BE2C (cell line): ENCODE measurements around the gene CRIM1.

ENCODE experiments used
- DNase-seq: peaks from one replicate; pipeline ENCODE4 v3.0.0-alpha.2; 2020
- H3K27me3 ChIP-seq: fragments of 250-450 bp; sonication (Bioruptor Pico); 2 replicates; pipeline ENCODE4 v1.5.1; 2020; ENCODE audit warnings: mild to moderate bottlenecking
- H3K36me3 ChIP-seq: fragments of 250-450 bp; sonication (Bioruptor Pico); 2 replicates; pipeline ENCODE4 v1.5.1; 2020; ENCODE audit warnings: mild to moderate bottlenecking
- H3K4me1 ChIP-seq: fragments of 250-450 bp; sonication (Bioruptor Pico); 2 replicates; pipeline ENCODE4 v1.5.1; 2020
- H3K4me3 ChIP-seq: 2 replicates; pipeline ENCODE4 v1.5.1; 2011; ENCODE audit warnings: low read depth, low read length
- H3K9me3 ChIP-seq: fragments of 250-450 bp; sonication (Bioruptor Pico); 2 replicates; pipeline ENCODE4 v1.5.1; 2020
- TF ChIP-seq, protein P1 (sequence below): IDR thresholded peaks from 2 replicates; pipeline ENCODE4 v1.5.1; 2012; ENCODE audit warnings: mild to moderate bottlenecking, low read depth, low read length

The CRIM1 gene

GRCh38 chr2:36393738-36394256 is 38.2 kb downstream of the CRIM1 start:
- no peak for DNase-seq
- H3K36me3 ChIP-seq, result no peaks in the 10 kb centered on the region
- TF ChIP-seq, protein P1, sequence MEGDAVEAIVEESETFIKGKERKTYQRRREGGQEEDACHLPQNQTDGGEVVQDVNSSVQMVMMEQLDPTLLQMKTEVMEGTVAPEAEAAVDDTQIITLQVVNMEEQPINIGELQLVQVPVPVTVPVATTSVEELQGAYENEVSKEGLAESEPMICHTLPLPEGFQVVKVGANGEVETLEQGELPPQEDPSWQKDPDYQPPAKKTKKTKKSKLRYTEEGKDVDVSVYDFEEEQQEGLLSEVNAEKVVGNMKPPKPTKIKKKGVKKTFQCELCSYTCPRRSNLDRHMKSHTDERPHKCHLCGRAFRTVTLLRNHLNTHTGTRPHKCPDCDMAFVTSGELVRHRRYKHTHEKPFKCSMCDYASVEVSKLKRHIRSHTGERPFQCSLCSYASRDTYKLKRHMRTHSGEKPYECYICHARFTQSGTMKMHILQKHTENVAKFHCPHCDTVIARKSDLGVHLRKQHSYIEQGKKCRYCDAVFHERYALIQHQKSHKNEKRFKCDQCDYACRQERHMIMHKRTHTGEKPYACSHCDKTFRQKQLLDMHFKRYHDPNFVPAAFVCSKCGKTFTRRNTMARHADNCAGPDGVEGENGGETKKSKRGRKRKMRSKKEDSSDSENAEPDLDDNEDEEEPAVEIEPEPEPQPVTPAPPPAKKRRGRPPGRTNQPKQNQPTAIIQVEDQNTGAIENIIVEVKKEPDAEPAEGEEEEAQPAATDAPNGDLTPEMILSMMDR, result no peak
- H3K27me3 ChIP-seq, result peaks cover 7% of the 10 kb centered on the region; the same call in 1 of the 2 replicates
- no peak overlapping the region for H3K4me3 ChIP-seq
- no peaks in the 10 kb centered on the region for H3K4me1 ChIP-seq
- no peaks in the 10 kb centered on the region for H3K9me3 ChIP-seq

- TF ChIP-seq, protein P1, result no peak
- no peaks in the 10 kb centered on the region for H3K9me3 ChIP-seq
- no peaks in the 10 kb centered on the region for H3K36me3 ChIP-seq
- H3K4me1 ChIP-seq, result no peaks in the 10 kb centered on the region
- H3K4me3 ChIP-seq, result no peak overlapping the region
- no peak for DNase-seq
- peaks cover 2% of the 10 kb centered on the region; the same call in 1 of the 2 replicates for H3K27me3 ChIP-seq
Observed at GRCh38 chr2:36394804-36395203, 39.2 kb downstream of the CRIM1 start.

GRCh38 chr2:36395866-36396265 is 40.3 kb downstream of the CRIM1 start:
- TF ChIP-seq, protein P1, result no peak
- no peak for DNase-seq
- Histone ChIP-seq H3K27me3 (no peaks in the 10 kb centered on the region), H3K9me3 (no peaks in the 10 kb centered on the region), H3K4me1 (no peaks in the 10 kb centered on the region), H3K36me3 (no peaks in the 10 kb centered on the region), H3K4me3 (no peak overlapping the region)

DNA sequence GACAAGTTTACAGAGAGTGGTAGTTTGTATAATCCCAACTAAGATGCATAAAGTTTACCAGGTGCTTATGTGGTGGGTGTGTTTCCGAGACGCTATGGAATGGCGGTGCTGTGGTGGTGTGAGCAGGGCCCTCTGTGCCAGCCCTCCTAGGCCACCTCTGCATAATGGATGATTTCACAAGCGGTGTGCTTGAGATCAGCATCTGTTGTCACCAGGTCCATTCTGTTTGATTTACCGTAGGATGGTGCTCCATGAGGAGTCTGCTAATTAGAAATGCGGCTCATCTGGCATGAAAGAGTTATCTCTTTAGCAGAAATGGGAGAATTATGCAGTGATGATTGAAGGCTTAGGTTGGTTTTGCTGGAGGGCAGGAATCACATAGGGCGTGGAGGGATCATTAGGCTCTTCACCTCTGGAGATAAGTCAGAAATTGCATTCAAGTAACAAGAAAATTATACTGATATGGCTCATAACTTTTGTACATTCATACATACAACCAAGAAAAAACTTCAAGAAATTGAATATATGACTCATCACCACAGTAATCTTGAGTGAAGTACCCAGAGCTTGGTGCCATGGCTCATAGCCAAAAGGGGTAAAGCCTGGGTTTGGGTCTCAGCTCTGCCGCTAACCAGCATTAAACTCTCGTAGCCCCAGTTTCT is 41.4 kb downstream of the CRIM1 start:
- Histone ChIP-seq H3K36me3 (no peaks in the 10 kb centered on the region), H3K4me1 (no peaks in the 10 kb centered on the region), H3K27me3 (no peaks in the 10 kb centered on the region), H3K9me3 (no peaks in the 10 kb centered on the region), H3K4me3 (no peak overlapping the region)
- TF ChIP-seq, protein P1, result no peak
- DNase-seq, result no peak

- Histone ChIP-seq H3K9me3 (no peaks in the 10 kb centered on the region), H3K4me3 (no peak overlapping the region), H3K36me3 (no peaks in the 10 kb centered on the region), H3K4me1 (no peaks in the 10 kb centered on the region), H3K27me3 (no peaks in the 10 kb centered on the region)
- DNase-seq, result no peak
- TF ChIP-seq, protein P1, result no peak
Observed at GRCh38 chr2:36397728-36398413, 42.3 kb downstream of the CRIM1 start.

DNA sequence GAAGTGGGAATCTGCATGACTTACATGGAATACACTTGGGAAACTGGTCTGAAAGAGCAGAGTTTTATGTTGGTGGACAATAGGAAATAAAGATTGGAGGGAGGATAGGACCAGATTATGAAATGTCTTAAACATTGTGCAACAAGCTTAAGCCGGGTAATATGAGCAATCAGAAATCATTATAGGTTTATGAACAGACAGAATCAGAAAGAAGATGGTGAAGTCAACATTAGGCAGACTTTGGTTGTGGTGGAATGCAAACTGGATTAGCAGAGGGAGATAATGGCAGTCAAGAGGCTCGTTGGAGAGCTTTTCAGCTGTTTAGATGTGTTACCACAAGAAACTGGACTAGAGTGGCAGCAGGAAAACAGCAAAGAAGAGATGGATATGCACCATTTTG is 43.5 kb downstream of the CRIM1 start:
- no peaks in the 10 kb centered on the region for H3K4me1 ChIP-seq
- no peak for DNase-seq
- H3K27me3 ChIP-seq, result no peaks in the 10 kb centered on the region
- no peaks in the 10 kb centered on the region for H3K9me3 ChIP-seq
- H3K4me3 ChIP-seq, result no peak overlapping the region
- H3K36me3 ChIP-seq, result no peaks in the 10 kb centered on the region
- TF ChIP-seq, protein P1, result no peak
